Upper lobe of left lung (tissue), 4 donors: ENCODE measurements around the gene MORC2.

Experiments used
- CTCF ChIP-seq, 6 experiments: fragments of 450-650 bp in 4 of 6; fragments of 200-600 bp in 2 of 6; sonication (generic) in 2 of 6; IDR thresholded peaks; one replicate each; pipeline ENCODE4 v1.5.1; 2016 to 2019; ENCODE audit warnings: antibody characterized with exemption in 6 of 6
- EP300 ChIP-seq, 4 donors: sonication (generic); formaldehyde crosslinking; IDR thresholded peaks; one replicate each; pipeline ENCODE4 v1.5.1; 2017; ENCODE audit warnings: antibody characterized with exemption in 4 of 4, control low read depth in 2 of 4

- TF ChIP-seq EP300 (IDR thresholded peaks at IDR 0.05): no peak
- TF ChIP-seq CTCF (IDR thresholded peaks at IDR 0.05): no peak
Observed at GRCh38 chr22:30893434-30894370, 74.9 kb downstream of the MORC2 start.
